ENCODE measurements around the gene GPX3.

The GPX3 gene

DNA sequence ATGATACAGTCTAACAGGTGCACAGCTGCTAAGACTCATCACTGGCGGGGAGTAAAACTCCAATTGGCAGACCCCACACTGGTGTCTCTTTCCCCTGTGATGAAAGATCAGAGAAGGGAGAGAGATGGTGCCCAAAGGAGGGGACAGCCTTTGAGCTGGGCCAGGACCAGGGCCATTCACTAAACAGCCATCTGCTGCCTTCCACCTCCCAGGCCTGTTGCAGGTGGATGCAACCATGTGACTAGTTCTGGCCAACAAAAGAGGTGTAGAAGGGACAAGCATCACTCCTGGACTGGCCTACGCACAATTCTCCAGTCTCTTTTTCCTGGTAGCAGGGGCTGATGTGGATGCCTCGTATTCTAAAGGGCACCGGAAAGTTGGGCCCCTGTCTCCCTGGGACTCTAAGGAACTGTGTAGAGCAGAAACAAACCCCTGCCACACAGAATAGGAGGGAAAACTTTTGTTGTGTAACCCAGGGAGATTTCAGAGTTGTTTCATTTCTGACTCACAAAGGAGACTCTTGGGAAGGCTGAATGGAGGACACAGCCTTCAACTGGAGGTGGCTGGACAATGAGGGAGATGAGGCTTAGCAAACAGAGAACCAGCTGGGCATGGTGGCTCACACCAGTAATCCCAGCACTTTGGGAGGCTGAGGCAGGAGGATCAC lies 33.5 kb downstream of the GPX3 start:
- TF ChIP-seq EZH2phosphoT487 (IDR thresholded peaks at IDR 0.05; ENCODE audit: low read length) (no peak), EZH2 (optimal IDR thresholded peaks at IDR 0.05; ENCODE audit: low read depth, low read length) (no peak)

DNA sequence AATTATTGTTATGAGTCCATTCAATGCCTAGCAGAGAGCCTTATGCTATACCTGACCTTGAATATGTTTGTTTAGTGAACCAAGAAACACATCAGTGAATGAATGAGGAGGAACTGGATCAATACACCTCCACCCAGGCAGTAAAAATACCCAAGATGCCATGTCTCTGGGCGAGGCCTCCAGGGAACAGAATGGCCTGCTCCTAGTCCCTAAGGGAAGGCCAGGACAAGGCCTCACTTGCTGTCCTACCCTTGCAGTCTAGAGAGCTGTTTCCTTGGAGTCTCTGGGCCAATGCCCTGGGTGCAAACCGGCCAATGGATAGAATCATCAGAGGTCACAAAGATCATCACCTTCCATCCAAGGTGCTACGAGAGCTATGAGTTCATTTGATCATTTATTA lies 34.3 kb downstream of the GPX3 start:
- Histone ChIP-seq H3K79me2 (ENCODE audit: low read length) (peaks cover 7% of the 10 kb centered on the region; the same call in 1 of the 2 replicates), H3K27me3 (replicated peaks; ENCODE audit: insufficient read depth, low read length) (no peaks in the 10 kb centered on the region), H3K4me1 (ENCODE audit: low read length) (peaks cover 15% of the 10 kb centered on the region), H3K27ac (ENCODE audit: low read length) (no peak overlapping the region), H3K36me3 (replicated peaks; ENCODE audit: insufficient read depth, low read length) (no peaks in the 10 kb centered on the region; the same call in none of the 2 replicates), H2AFZ (ENCODE audit: low read length) (no peak overlapping the region), H3K9me3 (replicated peaks; ENCODE audit: insufficient read depth, low read length) (no peaks in the 10 kb centered on the region), H3K4me2 (ENCODE audit: low read depth, low read length) (no peak overlapping the region), H4K20me1 (ENCODE audit: insufficient read depth, low read length) (no peaks in the 10 kb centered on the region), H3K9me2 (replicated peaks; ENCODE audit: insufficient read depth, low read length) (no peaks in the 10 kb centered on the region), H3F3A (ENCODE audit: insufficient read depth, low read length) (peaks cover 11% of the 10 kb centered on the region), H3K9ac (ENCODE audit: low read length) (no peak overlapping the region), H3K4me3 (ENCODE audit: low read length) (no peak overlapping the region)
- TF ChIP-seq, protein P1, sequence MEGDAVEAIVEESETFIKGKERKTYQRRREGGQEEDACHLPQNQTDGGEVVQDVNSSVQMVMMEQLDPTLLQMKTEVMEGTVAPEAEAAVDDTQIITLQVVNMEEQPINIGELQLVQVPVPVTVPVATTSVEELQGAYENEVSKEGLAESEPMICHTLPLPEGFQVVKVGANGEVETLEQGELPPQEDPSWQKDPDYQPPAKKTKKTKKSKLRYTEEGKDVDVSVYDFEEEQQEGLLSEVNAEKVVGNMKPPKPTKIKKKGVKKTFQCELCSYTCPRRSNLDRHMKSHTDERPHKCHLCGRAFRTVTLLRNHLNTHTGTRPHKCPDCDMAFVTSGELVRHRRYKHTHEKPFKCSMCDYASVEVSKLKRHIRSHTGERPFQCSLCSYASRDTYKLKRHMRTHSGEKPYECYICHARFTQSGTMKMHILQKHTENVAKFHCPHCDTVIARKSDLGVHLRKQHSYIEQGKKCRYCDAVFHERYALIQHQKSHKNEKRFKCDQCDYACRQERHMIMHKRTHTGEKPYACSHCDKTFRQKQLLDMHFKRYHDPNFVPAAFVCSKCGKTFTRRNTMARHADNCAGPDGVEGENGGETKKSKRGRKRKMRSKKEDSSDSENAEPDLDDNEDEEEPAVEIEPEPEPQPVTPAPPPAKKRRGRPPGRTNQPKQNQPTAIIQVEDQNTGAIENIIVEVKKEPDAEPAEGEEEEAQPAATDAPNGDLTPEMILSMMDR (IDR thresholded peaks at IDR 0.05; ENCODE audit: low read length), result no peak
- no peak for TF ChIP-seq EZH2 (optimal IDR thresholded peaks at IDR 0.05; ENCODE audit: low read depth, low read length)
- no peak for TF ChIP-seq EZH2phosphoT487 (IDR thresholded peaks at IDR 0.05; ENCODE audit: low read length)
- no peak for DNase-seq

More for the DNA sequence above, 33.5 kb downstream of the GPX3 start:
- no peak overlapping the region for H3K4me3 ChIP-seq (ENCODE audit: low read length)
- peaks cover 6% of the 10 kb centered on the region for H3F3A ChIP-seq (ENCODE audit: insufficient read depth, low read length)
- H3K4me1 ChIP-seq (ENCODE audit: low read length), result peaks cover 9% of the 10 kb centered on the region
- no peak overlapping the region for H3K4me2 ChIP-seq (ENCODE audit: low read depth, low read length)
- no peaks in the 10 kb centered on the region for H4K20me1 ChIP-seq (ENCODE audit: insufficient read depth, low read length)
- no peaks in the 10 kb centered on the region for H3K9me2 ChIP-seq (replicated peaks; ENCODE audit: insufficient read depth, low read length)
- H3K9ac ChIP-seq (ENCODE audit: low read length), result no peak overlapping the region
- DNase-seq, result no peak
- H3K79me2 ChIP-seq (ENCODE audit: low read length), result peaks cover 7% of the 10 kb centered on the region; the same call in 1 of the 2 replicates
- no peak overlapping the region for H3K27ac ChIP-seq (ENCODE audit: low read length)
- no peak overlapping the region for H2AFZ ChIP-seq (ENCODE audit: low read length)
- H3K36me3 ChIP-seq (replicated peaks; ENCODE audit: insufficient read depth, low read length), result peaks cover 1% of the 10 kb centered on the region
- no peaks in the 10 kb centered on the region for H3K9me3 ChIP-seq (replicated peaks; ENCODE audit: insufficient read depth, low read length)
- no peaks in the 10 kb centered on the region for H3K27me3 ChIP-seq (replicated peaks; ENCODE audit: insufficient read depth, low read length)

DNA sequence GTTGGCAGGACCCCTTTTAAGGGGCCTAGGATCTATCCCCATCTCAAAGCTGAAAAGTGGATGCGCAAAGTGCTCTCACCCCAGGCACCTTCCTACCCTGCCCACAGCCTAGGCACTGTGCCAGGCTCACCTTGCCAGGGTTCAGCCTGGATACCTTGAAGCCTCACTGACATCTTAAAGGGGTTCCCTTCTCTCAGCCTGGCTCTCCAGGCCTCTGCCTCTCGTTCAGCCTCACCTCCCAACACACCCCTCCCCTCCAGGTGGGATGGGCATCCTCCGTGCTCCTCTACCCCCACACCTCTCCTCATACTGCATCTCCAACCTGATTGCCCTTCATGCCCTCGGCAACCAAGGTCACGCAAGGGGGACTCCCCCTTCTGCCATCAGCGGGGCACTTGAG lies 34.9 kb downstream of the GPX3 start:
- H3K9ac ChIP-seq (ENCODE audit: low read length), result no peak overlapping the region
- no peaks in the 10 kb centered on the region; the same call in none of the 2 replicates for H3K36me3 ChIP-seq (replicated peaks; ENCODE audit: insufficient read depth, low read length)
- H3F3A ChIP-seq (ENCODE audit: insufficient read depth, low read length), result peaks cover 11% of the 10 kb centered on the region
- H3K79me2 ChIP-seq (ENCODE audit: low read length), result peaks cover 7% of the 10 kb centered on the region; the same call in 1 of the 2 replicates
- no peak overlapping the region for H3K4me2 ChIP-seq (ENCODE audit: low read depth, low read length)
- H3K9me2 ChIP-seq (replicated peaks; ENCODE audit: insufficient read depth, low read length), result no peaks in the 10 kb centered on the region
- H3K27ac ChIP-seq (ENCODE audit: low read length), result no peak overlapping the region
- no peaks in the 10 kb centered on the region for H3K27me3 ChIP-seq (replicated peaks; ENCODE audit: insufficient read depth, low read length)
- H3K4me1 ChIP-seq (ENCODE audit: low read length), result peaks cover 21% of the 10 kb centered on the region
- no peak overlapping the region for H3K4me3 ChIP-seq (ENCODE audit: low read length)
- H4K20me1 ChIP-seq (ENCODE audit: insufficient read depth, low read length), result no peaks in the 10 kb centered on the region
- TF ChIP-seq, protein P1 (IDR thresholded peaks at IDR 0.05; ENCODE audit: low read length), result no peak
- TF ChIP-seq EZH2phosphoT487 (IDR thresholded peaks at IDR 0.05; ENCODE audit: low read length), result no peak
- TF ChIP-seq EZH2 (optimal IDR thresholded peaks at IDR 0.05; ENCODE audit: low read depth, low read length), result no peak
- no peaks in the 10 kb centered on the region for H3K9me3 ChIP-seq (replicated peaks; ENCODE audit: insufficient read depth, low read length)
- no peak overlapping the region for H2AFZ ChIP-seq (ENCODE audit: low read length)
- no peak for DNase-seq
